K562 (cell line): ENCODE results near the gene TBRG4. TPM values are rescaled to one million over a fixed set of nuclear protein-coding genes. Genes with fewer than 3 reads are reported as not detected.
"Not testable (repeated sequence)": the region's sequence is repeated elsewhere in the genome, so short reads cannot be mapped to it uniquely, and the experiment has no call there.

Source experiments
- ATAC-seq: fragments of 200-7000 bp; cut with Tn5 transposase; 3 replicates; pipeline ENCODE4 v1.9.1; 2020; ENCODE audit warnings: moderate library complexity
- BruUV-seq: library from RNA; stranded (reverse); fragments of 400-500 nt; replicated peaks from 2 replicates; lab custom pipeline; 2021; lab: Mats Ljungman, UMichigan
- CTCF ChIA-PET: fragments of 300-600 bp; formaldehyde crosslinking; extraction: SDS; loops from one replicate; lab custom pipeline; 2021; ENCODE audit warnings: low intra/inter-chr PET ratio; lab: Yijun Ruan, JAX
- POLR2A ChIA-PET: fragments of 300-600, 350-650 bp; sonication (Branson Sonifier 250); formaldehyde crosslinking; extraction: SDS; loops from one replicate; lab custom pipeline; 2021; ENCODE audit warnings: antibody characterized with exemption, inconsistent platforms; lab: Yijun Ruan, JAX
- DNase-seq, 4 experiments: peaks; one replicate each; pipeline versions ENCODE4 v3.0.0 to v3.0.0-alpha.2; 2011 to 2018; ENCODE audit warnings: low spot score in 3 of 4, mixed read lengths in 3 of 4; ENCODE audit errors: extremely low read depth in 1 of 4
- FAIRE-seq: peaks from 2 replicates; lab custom pipeline; 2011; peaks lifted over from hg19 to GRCh38; lab: Jason Lieb, UNC
- H2AFZ ChIP-seq: 2 replicates; pipeline ENCODE4 v1.6.0; 2011; ENCODE audit warnings: low read depth, low read length, control low read depth, inconsistent platforms
- H3K27ac ChIP-seq: fragments of 200-600 bp; 3 replicates; pipeline ENCODE4 v1.8.0; 2011; ENCODE audit warnings: low read depth, mild to moderate bottlenecking, control low read depth, inconsistent platforms, low read length, moderate library complexity, mixed read lengths; ENCODE audit errors: extremely low read depth
- H3K27me3 ChIP-seq, 2 experiments: fragments of 300-600 bp in 1 of 2; 2 replicates in 1 of 2; 3 replicates in 1 of 2; pipeline versions ENCODE4 v1.6.0 to v1.8.0; 2011; ENCODE audit warnings: inconsistent platforms in 2 of 2, low read length in 2 of 2, mild to moderate bottlenecking in 1 of 2, mixed read lengths in 1 of 2, moderate library complexity in 1 of 2; ENCODE audit not compliant: control insufficient read depth in 2 of 2, insufficient read depth in 2 of 2
- H3K36me3 ChIP-seq: fragments of 300-600 bp; 3 replicates; pipeline ENCODE4 v1.8.0; 2011; ENCODE audit warnings: mild to moderate bottlenecking, low read length, inconsistent platforms; ENCODE audit not compliant: control insufficient read depth, insufficient read depth
- H3K4me1 ChIP-seq, 2 experiments: fragments of 200-600 bp in 1 of 2; replicated peaks in 1 of 2; 2 replicates in 1 of 2; 3 replicates in 1 of 2; pipeline versions ENCODE4 v1.5.1 to v1.8.0; 2011; ENCODE audit warnings: inconsistent platforms in 2 of 2, low read length in 2 of 2, mild to moderate bottlenecking in 1 of 2, mixed read lengths in 1 of 2, moderate library complexity in 1 of 2; ENCODE audit not compliant: control insufficient read depth in 2 of 2, insufficient read depth in 2 of 2
- H3K4me2 ChIP-seq: 2 replicates; pipeline ENCODE4 v1.6.1; 2011; ENCODE audit warnings: low read length, control low read depth, inconsistent platforms, mixed read lengths; ENCODE audit not compliant: insufficient read depth
- H3K4me3 ChIP-seq: fragments of 200-600 bp; sonication (generic), shearing (Covaris generic); 2 replicates; pipeline ENCODE4 v1.5.1; 2016; ENCODE audit warnings: control low read depth, inconsistent platforms
- H3K79me2 ChIP-seq: fragments of 200-600 bp; 3 replicates; pipeline ENCODE4 v1.8.0; 2011; ENCODE audit warnings: low read length, inconsistent platforms; ENCODE audit not compliant: control insufficient read depth, insufficient read depth
- H3K9ac ChIP-seq, 2 experiments: 2 replicates each; pipeline versions ENCODE4 v1.6.0 to v1.6.1; 2011; ENCODE audit warnings: low read depth in 2 of 2, low read length in 2 of 2, control low read depth in 1 of 2, inconsistent platforms in 1 of 2, mild to moderate bottlenecking in 1 of 2, mixed read lengths in 1 of 2; ENCODE audit not compliant: insufficient read depth in 1 of 2
- H3K9me1 ChIP-seq: one replicate; pipeline ENCODE4 v1.6.0; 2011; ENCODE audit warnings: inconsistent platforms, mild to moderate bottlenecking, low read length, moderate library complexity; ENCODE audit not compliant: control insufficient read depth, insufficient read depth
- H3K9me3 ChIP-seq: replicated peaks from 2 replicates; pipeline ENCODE4 v1.5.1; 2011; ENCODE audit warnings: low read depth, low read length, inconsistent platforms; ENCODE audit not compliant: control insufficient read depth, insufficient read depth
- H4K20me1 ChIP-seq: replicated peaks from 2 replicates; pipeline ENCODE4 v1.6.1; 2011; ENCODE audit warnings: low read length, inconsistent platforms, mixed read lengths; ENCODE audit not compliant: control insufficient read depth, insufficient read depth
- MAFG ChIP-seq: fragments of 450-650 bp; conservative IDR thresholded peaks from 2 replicates; pipeline ENCODE4 v1.6.1; 2016; ENCODE audit warnings: missing genetic modification characterization, missing compliant biosample characterization
- RFX1 ChIP-seq: fragments of 450-650 bp; IDR thresholded peaks from 2 replicates; pipeline ENCODE4 v1.6.1; 2016; ENCODE audit warnings: mild to moderate bottlenecking, moderate library complexity
- SMAD2 ChIP-seq: fragments of 150-350 bp; IDR thresholded peaks from 2 replicates; pipeline ENCODE4 v1.6.1; 2014; ENCODE audit warnings: low read depth, mild to moderate bottlenecking, low read length
- TEAD4 ChIP-seq, 2 experiments: sonication (generic) in 1 of 2; formaldehyde crosslinking in 1 of 2; IDR thresholded peaks; 2 replicates each; pipeline versions ENCODE4 v1.6.1 to v1.8.0; 2012 to 2022; ENCODE audit warnings: borderline replicate concordance in 1 of 2, inconsistent platforms in 1 of 2, low read length in 1 of 2, mild to moderate bottlenecking in 1 of 2, missing genetic modification reagents in 1 of 2
- TGIF2 ChIP-seq: sonication (generic); formaldehyde crosslinking; IDR thresholded peaks from 2 replicates; pipeline ENCODE4 v1.8.1; 2022; ENCODE audit warnings: mild to moderate bottlenecking, missing genetic modification reagents, moderate library complexity
- ZNF146 ChIP-seq: IDR thresholded peaks from one replicate; pipeline ENCODE4 v1.6.1; 2018; ENCODE audit warnings: missing compliant biosample characterization; ENCODE audit not compliant: unreplicated experiment
- ZNF232 ChIP-seq: sonication (generic); formaldehyde crosslinking; IDR thresholded peaks from 2 replicates; pipeline ENCODE4 v1.8.0; 2022; ENCODE audit warnings: mild to moderate bottlenecking, missing genetic modification reagents
- ZNF436 ChIP-seq: fragments of 250-450, 450-650 bp; sonication (Bioruptor Pico); formaldehyde crosslinking; IDR thresholded peaks from 2 replicates; pipeline ENCODE4 v1.7.0; 2020; ENCODE audit warnings: mild to moderate bottlenecking
- ZNF764 ChIP-seq: fragments of 250-450 bp; sonication (Bioruptor Pico); IDR thresholded peaks from 2 replicates; pipeline ENCODE4 v1.4.0; 2020; ENCODE audit warnings: low read depth, mild to moderate bottlenecking, moderate library complexity
- WGBS: fragments of 100-300 bp; shearing (Covaris generic); methylation state at CpG from one replicate; pipeline ENCODE4 v1.1.6; 2016; ENCODE audit warnings: low coverage, mixed read lengths; ENCODE audit not compliant: insufficient coverage; ENCODE audit errors: missing lambda C conversion rate; 5-methylcytosine and 5-hydroxymethylcytosine counted together
- in situ Hi-C: fragments of 300-500 bp; cut with MboI; formaldehyde crosslinking; loops from 4 replicates; pipeline ENCODE4 v1.15.0; 2018; ENCODE audit warnings: inconsistent platforms, mixed read lengths
- intact Hi-C: fragments of 100-400 bp; cut with micrococcal nuclease; formaldehyde crosslinking; loops from 2 replicates; pipeline ENCODE4 v1.14.2; 2022
- polyA plus RNA-seq, 8 experiments: library from polyadenylated mRNA; depleted of rRNA in 4 of 8; stranded (reverse) in 5 of 8; unstranded in 3 of 8; fragments of >200 nt; fragmentation: Nextera tagmentation in 2 of 8; fragmentation: Illumina TruSeq in 1 of 8; extraction: Ambion mirVana in 2 of 8; extraction: Trizol in 1 of 8; gene quantifications; 2 replicates each; pipeline versions ENCODE4 v1.2.1 to v1.2.3, GENCODE V29; 2011 to 2014; ENCODE audit warnings: inconsistent platforms in 1 of 8, missing spikeins in 1 of 8
- total RNA-seq, 7 experiments: library from RNA; depleted of rRNA in 6 of 7; stranded (reverse); fragments of >200 nt in 6 of 7; fragmentation: Illumina TruSeq in 2 of 7; extraction: Trizol in 2 of 7; gene quantifications; 2 replicates each; pipeline versions ENCODE4 v1.2.1 to v1.2.3, GENCODE V29; 2011 to 2021; ENCODE audit warnings: low replicate concordance in 1 of 7
- TF ChIP-seq, protein P1 (sequence below), 2 experiments: fragments of 450-650 bp; IDR thresholded peaks; 2 replicates each; pipeline ENCODE4 v1.6.1; 2018; ENCODE audit warnings: mild to moderate bottlenecking in 2 of 2, low read depth in 1 of 2; ENCODE audit not compliant: partially characterized antibody in 2 of 2

Gene TBRG4
- total and polyA plus RNA-seq, 9 of the 15 experiments (the other 6 are each of a cell fraction or from before 2014, with no cell fraction given) = 11.2 to 322 (median 216) TPM

DNA sequence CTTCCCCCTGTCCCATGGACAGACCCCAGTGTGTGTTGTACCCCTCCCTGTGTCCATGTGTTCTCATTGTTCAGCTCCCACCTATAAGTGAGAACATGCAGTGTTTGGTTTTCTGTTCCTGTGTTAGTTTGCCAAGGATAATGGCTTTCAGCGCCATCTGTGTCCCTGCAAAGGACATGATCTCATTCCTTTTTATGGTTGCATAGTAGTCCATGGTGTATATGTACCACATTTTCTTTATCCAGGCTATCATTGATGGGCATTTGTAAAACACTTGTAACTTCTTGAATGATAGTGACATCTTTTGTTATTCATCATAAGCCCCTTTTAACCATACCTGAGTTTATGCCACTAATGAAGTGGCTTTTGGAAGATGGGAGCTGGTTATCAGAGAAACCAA lies 2.8 kb upstream of the TBRG4 start:
- H4K20me1 ChIP-seq, FAIRE-seq, ATAC-seq, H3K4me3 ChIP-seq, H3K27ac ChIP-seq, H3K27me3 ChIP-seq, H2AFZ ChIP-seq, H3K9me3 ChIP-seq, H3K36me3 ChIP-seq, H3K9me1 ChIP-seq, BruUV-seq, in situ Hi-C loops, H3K9ac ChIP-seq, H3K4me2 ChIP-seq, DNase-seq: not testable (repeated sequence)
- CTCF ChIA-PET = interaction anchor here (0.6 kb wide), 1 partner anchor 213 kb away, joined by 3 read pairs; no protein-coding TSS in a partner anchor
- intact Hi-C loops = loop anchor here (5.0 kb wide), 1 partner anchor 127 kb away; no protein-coding TSS in a partner anchor
- POLR2A ChIA-PET = interaction anchor here (1.3 to 1.6 kb wide), 3 partner anchors 11 to 131 kb away, joined by 4 to 6 read pairs (median 4); no protein-coding TSS in a partner anchor
- WGBS = 63% methylated on average over 1 of the region's 1 CpG
- H3K79me2 ChIP-seq = peaks cover 30% of the 10 kb centered on the region
- peak; percentile 89 for TF ChIP-seq ZNF146 (CRISPR knock-in tag)
- 0 out of 2 replicates have a peak, but pooled peaks have one; percentile 26 for TF ChIP-seq ZNF232
- 0 out of 2 replicates have a peak, but pooled peaks have one; percentile 27 for TF ChIP-seq TGIF2
- peaks cover 9 to 11% of the 10 kb centered on the region in 2 experiments; a peak in 4 of 5 replicates for H3K4me1 ChIP-seq

DNA sequence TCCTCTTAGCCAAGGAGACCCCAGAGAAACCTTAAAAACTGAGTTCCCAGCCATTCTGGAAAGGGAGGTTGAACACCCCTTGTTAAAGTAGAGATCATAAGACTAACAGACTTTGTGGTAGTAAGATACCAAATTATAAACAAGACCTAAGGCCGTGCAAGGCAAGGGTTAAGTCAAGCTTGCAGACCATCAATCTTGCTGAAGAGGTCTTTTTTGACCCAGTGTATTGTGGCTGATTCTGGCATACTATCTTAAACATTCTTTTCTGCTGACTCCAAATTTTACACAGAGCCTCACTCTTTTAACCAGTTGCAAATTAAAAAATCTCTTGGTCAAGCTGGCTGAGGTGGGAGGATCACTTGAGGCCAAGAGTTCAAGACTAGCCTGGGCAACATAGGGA lies 1.2 kb upstream of the TBRG4 start:
- no TSS peak for BruUV-seq
- ATAC-seq = no peak
- H2AFZ ChIP-seq = 0 out of 2 replicates have a peak overlapping the region, but pooled peaks have one; percentile 96
- no peak for DNase-seq
- H3K27me3 ChIP-seq = no peaks in the 10 kb centered on the region
- peak overlapping the region; percentile 99 for H3K27ac ChIP-seq
- peaks cover 14% of the 10 kb centered on the region for H4K20me1 ChIP-seq
- CTCF ChIA-PET = no interaction called here
- H3K4me2 ChIP-seq = peak overlapping the region; percentile 98
- intact Hi-C loops = loop anchor here (5.0 kb wide), 1 partner anchor 125 kb away; no protein-coding TSS in a partner anchor
- H3K9ac ChIP-seq = peak overlapping the region; percentile 99 to 100; a peak in 3 of 4 replicates
- 4% methylated on average over 1 of the region's 1 CpG for WGBS
- in situ Hi-C loops = no loop called here
- no peak for FAIRE-seq
- peaks cover 12 to 24% of the 10 kb centered on the region in 2 experiments; a peak in 4 of 5 replicates for H3K4me1 ChIP-seq
- H3K4me3 ChIP-seq = peak overlapping the region; percentile 95
- peaks cover 46% of the 10 kb centered on the region for H3K79me2 ChIP-seq
- POLR2A ChIA-PET = interaction anchor here (1.6 to 2.2 kb wide), 6 partner anchors 10 to 264 kb away, joined by 4 to 23 read pairs (median 7); partner anchors contain the start of gene H2AZ2
- no peaks in the 10 kb centered on the region for H3K9me1 ChIP-seq
- peaks cover 23% of the 10 kb centered on the region for H3K36me3 ChIP-seq
- no peaks in the 10 kb centered on the region for H3K9me3 ChIP-seq
- TF ChIP-seq ZNF436 (CRISPR knock-in tag) (no peak), SMAD2 (no peak), RFX1 (no peak), MAFG (tag) (peak; percentile 69), TEAD4 (IDR thresholded peaks at IDR 0.05; ENCODE audit: low read length) (no peak), TEAD4 (CRISPR knock-in tag; IDR thresholded peaks at IDR 0.05; ENCODE audit: borderline replicate concordance) (no peak), ZNF764 (CRISPR knock-in tag) (no peak)
- TF ChIP-seq, protein P1, sequence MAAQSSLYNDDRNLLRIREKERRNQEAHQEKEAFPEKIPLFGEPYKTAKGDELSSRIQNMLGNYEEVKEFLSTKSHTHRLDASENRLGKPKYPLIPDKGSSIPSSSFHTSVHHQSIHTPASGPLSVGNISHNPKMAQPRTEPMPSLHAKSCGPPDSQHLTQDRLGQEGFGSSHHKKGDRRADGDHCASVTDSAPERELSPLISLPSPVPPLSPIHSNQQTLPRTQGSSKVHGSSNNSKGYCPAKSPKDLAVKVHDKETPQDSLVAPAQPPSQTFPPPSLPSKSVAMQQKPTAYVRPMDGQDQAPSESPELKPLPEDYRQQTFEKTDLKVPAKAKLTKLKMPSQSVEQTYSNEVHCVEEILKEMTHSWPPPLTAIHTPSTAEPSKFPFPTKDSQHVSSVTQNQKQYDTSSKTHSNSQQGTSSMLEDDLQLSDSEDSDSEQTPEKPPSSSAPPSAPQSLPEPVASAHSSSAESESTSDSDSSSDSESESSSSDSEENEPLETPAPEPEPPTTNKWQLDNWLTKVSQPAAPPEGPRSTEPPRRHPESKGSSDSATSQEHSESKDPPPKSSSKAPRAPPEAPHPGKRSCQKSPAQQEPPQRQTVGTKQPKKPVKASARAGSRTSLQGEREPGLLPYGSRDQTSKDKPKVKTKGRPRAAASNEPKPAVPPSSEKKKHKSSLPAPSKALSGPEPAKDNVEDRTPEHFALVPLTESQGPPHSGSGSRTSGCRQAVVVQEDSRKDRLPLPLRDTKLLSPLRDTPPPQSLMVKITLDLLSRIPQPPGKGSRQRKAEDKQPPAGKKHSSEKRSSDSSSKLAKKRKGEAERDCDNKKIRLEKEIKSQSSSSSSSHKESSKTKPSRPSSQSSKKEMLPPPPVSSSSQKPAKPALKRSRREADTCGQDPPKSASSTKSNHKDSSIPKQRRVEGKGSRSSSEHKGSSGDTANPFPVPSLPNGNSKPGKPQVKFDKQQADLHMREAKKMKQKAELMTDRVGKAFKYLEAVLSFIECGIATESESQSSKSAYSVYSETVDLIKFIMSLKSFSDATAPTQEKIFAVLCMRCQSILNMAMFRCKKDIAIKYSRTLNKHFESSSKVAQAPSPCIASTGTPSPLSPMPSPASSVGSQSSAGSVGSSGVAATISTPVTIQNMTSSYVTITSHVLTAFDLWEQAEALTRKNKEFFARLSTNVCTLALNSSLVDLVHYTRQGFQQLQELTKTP (IDR thresholded peaks at IDR 0.05; ENCODE audit: low read depth in 1 of 2, partially characterized antibody in 2 of 2) = no peak
